ENCODE measurements around the gene TYR.
"Not testable (repeated sequence)": the region's sequence is repeated elsewhere in the genome, so short reads cannot be mapped to it uniquely, and the experiment has no call there.

TYR gene

DNA sequence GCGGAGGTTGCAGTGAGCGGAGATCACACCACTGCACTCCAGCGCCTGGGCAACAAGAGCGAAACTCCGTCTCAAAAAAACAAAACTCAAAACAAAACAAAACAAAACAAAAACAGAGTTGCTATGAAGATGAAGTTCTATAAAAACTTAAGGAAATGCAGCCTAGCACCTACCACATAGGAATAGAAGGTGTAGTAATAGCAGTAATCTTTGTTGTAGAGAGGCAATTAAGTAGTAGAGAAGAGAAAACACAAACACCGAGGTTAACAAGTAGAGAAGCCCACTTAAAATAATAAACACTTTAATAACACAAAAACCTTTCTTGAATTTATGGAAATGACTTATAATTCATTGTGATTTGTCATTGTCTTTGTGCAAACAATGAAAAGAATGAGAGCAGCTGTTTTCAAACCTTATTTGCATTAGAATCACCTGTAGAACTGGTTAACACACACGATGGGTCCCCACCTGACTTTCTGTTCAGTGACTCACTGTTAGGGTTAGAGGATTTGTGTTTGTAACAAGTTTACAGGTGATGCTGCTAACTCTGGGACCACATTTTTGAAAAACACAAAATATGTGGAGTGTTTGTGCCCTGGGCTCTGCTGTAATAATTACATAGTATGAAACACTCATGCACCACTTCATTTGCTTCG is 43.1 kb downstream of the TYR start:
- no peaks in the 10 kb centered on the region for H3K4me1 Mint-ChIP-seq
- DNase-seq (no peak), ATAC-seq (no peak)
- H3K36me3 Mint-ChIP-seq (ENCODE audit: low read depth), result no peaks in the 10 kb centered on the region
- no peak overlapping the region for H3K27ac Mint-ChIP-seq
- H3K27me3 Mint-ChIP-seq, result no peaks in the 10 kb centered on the region
- no peaks in the 10 kb centered on the region for H3K9me3 Mint-ChIP-seq
- H3K4me3 Mint-ChIP-seq, result no peak overlapping the region

DNA sequence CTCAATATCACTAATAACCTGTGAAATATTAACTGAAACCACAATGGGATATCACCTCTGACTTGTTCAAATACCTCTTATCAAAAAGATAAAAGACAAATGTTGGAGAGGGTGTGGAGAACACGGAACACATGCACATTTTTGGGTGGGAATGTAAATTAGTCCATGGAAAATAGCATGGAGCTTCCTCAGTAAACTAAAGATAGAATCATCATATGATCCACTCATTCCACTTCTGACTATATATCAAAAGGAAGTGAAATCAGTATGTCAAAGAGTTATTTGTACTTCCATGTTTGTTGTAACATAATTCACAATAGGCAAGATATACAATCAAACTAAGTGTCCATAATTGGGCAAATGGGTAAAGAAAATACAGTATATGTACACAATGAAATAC is 57.4 kb downstream of the TYR start:
- no peaks in the 10 kb centered on the region for H3K36me3 Mint-ChIP-seq (ENCODE audit: low read depth)
- no peaks in the 10 kb centered on the region for H3K27me3 Mint-ChIP-seq
- H3K9me3 Mint-ChIP-seq, result no peaks in the 10 kb centered on the region
- H3K4me3 Mint-ChIP-seq, result no peak overlapping the region
- ATAC-seq (no peak), DNase-seq (no peak)
- no peak overlapping the region for H3K27ac Mint-ChIP-seq
- no peaks in the 10 kb centered on the region for H3K4me1 Mint-ChIP-seq

DNA sequence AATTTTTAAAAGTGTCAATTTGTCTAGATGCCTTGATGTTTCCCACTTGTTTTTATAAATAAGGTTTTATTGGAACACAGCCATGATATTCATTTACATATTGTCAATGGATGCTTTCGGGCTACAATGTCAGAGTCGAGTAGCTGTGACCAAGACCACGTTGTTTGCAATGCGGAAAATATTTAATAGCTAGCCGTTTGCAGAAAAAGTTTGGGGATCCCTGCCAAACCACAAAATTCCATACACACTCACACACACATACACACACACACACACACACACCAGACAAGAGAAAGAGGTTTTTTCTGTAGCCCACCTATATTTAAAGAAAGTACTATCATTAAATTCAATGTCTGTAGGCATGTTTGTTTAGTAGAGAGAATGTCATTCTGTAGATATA is 58.3 kb downstream of the TYR start:
- H3K27ac Mint-ChIP-seq, result no peak overlapping the region
- H3K36me3 Mint-ChIP-seq (ENCODE audit: low read depth), result no peaks in the 10 kb centered on the region
- ATAC-seq, result no peak
- no peaks in the 10 kb centered on the region for H3K4me1 Mint-ChIP-seq
- no peak for DNase-seq
- H3K27me3 Mint-ChIP-seq, result no peaks in the 10 kb centered on the region
- no peaks in the 10 kb centered on the region for H3K9me3 Mint-ChIP-seq
- no peak overlapping the region for H3K4me3 Mint-ChIP-seq

DNA sequence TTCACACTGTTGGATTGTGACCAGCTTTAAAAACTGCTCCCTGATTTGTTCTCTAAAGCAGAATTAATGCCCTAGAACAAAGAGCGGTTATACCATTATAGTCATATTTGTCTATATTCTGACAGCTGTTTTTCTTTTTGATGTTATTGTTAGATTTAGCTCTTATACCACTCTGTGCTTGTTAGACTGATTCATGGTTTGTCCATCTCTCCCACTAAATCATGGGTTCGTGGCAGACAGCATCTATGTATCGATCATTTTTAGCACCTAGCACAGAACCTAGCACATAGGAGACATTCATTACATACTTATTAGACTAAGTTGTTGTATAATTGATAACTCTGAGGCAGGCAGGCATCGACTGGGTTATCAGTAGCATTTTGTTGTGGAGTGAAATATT is 69.3 kb downstream of the TYR start:
- H3K27me3 Mint-ChIP-seq; H3K36me3 Mint-ChIP-seq (ENCODE audit: low read depth); ATAC-seq; DNase-seq; H3K4me3 Mint-ChIP-seq; H3K9me3 Mint-ChIP-seq; H3K27ac Mint-ChIP-seq; H3K4me1 Mint-ChIP-seq: not testable (repeated sequence)

DNA sequence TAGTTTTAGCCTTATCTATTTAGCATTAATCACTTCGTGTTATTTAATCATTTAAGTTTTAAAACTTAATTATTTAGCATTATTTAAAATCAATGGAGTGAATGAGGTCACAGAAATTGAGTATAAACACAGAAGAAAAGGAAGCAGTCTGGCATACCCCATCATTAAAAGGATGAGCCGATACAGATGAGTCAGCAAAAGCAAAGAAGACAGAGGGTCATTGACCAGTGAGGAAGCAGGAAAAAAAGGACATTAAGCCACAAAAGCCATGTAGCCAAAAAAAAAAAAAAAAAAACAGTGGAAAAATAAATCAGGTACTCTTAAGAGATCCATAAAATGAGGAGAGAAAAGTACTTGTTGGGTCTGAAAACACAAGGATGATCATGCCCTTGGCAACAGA is 71.5 kb downstream of the TYR start:
- H3K4me3 Mint-ChIP-seq, result no peak overlapping the region
- H3K9me3 Mint-ChIP-seq, result no peaks in the 10 kb centered on the region
- ATAC-seq (no peak), DNase-seq (no peak)
- no peak overlapping the region for H3K27ac Mint-ChIP-seq
- no peaks in the 10 kb centered on the region for H3K27me3 Mint-ChIP-seq
- H3K36me3 Mint-ChIP-seq (ENCODE audit: low read depth), result no peaks in the 10 kb centered on the region
- no peaks in the 10 kb centered on the region for H3K4me1 Mint-ChIP-seq

DNA sequence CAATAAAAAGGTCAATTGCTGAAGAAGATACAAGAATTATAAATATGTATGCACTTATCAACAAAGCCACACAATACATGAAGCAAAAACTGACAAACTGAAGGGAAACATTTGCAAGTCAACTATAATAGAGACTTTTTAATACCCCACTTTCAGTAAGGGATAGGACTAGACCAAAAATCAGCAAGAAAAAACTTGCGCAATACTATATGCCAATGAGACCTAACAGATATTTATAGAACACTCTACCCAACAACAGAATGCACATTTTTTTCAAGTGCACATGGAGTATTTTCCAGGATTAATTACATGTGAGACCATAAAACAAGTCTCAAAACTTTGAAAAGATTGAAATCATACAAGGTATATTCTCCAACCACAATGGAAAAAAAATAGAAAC is 83.8 kb downstream of the TYR start:
- not testable (repeated sequence) for H3K4me1 Mint-ChIP-seq; DNase-seq; H3K27me3 Mint-ChIP-seq; H3K9me3 Mint-ChIP-seq; ATAC-seq; H3K27ac Mint-ChIP-seq; H3K4me3 Mint-ChIP-seq; H3K36me3 Mint-ChIP-seq (ENCODE audit: low read depth)

DNA sequence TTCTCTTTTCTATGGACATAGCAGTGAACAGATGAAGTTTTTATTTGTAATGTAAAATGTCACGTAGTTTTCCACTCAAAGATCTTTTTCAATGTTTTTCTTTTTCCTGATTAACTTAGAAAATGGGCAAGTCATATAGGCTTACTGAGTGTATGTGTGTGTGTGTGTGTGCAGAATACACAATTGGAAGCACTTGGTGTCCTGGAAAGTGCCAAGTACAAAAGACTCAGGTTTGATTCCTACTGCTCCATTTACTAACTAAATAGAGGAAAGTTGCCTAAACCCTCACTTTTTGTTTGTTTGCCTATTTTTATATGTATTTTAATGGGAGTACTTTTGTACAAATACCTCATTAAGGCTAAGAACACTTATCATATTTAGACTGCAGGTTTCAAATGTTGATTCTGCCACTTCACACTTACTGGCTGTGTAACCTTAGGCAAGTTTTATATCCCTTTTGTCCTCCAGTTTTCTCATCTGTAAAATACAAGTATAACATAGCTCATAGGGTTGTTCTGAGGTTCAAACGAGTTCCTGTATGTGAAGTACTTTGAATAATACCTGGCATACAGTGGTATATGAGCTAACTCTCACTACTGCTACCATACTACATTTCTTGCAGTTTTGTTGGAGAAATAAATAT is 90.1 kb downstream of the TYR start:
- Mint-ChIP-seq H3K27ac (no peak overlapping the region), H3K4me1 (no peaks in the 10 kb centered on the region), H3K4me3 (no peak overlapping the region), H3K36me3 (ENCODE audit: low read depth) (no peaks in the 10 kb centered on the region), H3K9me3 (no peaks in the 10 kb centered on the region), H3K27me3 (no peaks in the 10 kb centered on the region)
- DNase-seq (no peak), ATAC-seq (no peak)

DNA sequence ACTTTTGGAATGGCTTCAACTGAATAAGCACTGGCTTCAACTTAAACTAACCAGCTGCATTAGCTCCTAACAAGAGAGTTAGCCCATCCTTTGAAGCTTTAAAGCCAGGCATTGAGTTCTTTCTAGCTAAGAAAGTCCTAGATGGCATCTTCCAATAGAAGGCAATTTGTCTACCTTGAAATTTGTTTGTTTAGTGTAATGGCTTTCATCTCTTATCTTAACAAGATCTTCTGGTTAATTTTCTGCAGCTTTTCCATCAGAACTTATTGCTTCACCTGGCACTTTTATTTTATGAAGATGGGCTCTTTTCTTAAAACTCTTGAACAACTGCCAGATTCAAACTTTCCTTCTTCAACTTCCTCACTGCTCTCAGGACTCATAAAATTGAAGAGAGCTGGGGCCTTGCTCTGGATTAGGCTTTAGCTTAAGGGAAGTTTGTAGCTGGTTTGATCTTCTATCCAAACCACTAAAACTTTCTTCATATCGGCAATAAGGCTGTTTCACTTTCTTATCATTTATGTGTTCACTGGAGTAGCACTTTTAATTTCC is 94.9 kb downstream of the TYR start:
- not testable (repeated sequence) for DNase-seq; H3K4me3 Mint-ChIP-seq; H3K4me1 Mint-ChIP-seq; H3K27me3 Mint-ChIP-seq; H3K27ac Mint-ChIP-seq; ATAC-seq; H3K36me3 Mint-ChIP-seq (ENCODE audit: low read depth); H3K9me3 Mint-ChIP-seq

DNA sequence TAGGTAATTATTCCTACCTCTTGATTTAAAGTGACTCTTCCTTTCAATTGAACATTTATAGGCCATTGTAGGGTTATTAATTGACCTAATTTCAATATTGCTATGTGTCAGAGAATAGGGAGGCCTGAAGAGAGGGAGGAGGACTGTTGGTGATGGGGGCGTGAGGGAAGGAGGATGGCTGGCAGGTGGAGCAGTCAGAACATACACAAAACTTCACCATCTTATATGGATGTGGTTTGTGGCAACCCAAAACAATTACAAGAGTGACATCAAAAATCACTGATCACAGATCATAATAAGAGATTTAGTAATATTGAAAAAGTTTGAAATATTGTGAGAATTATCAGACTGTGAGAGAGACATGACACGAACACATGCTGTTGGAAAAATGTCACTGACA is 95.5 kb downstream of the TYR start:
- not testable (repeated sequence) for H3K27me3 Mint-ChIP-seq; DNase-seq; H3K4me1 Mint-ChIP-seq; H3K9me3 Mint-ChIP-seq; H3K4me3 Mint-ChIP-seq; H3K36me3 Mint-ChIP-seq (ENCODE audit: low read depth); ATAC-seq; H3K27ac Mint-ChIP-seq

DNA sequence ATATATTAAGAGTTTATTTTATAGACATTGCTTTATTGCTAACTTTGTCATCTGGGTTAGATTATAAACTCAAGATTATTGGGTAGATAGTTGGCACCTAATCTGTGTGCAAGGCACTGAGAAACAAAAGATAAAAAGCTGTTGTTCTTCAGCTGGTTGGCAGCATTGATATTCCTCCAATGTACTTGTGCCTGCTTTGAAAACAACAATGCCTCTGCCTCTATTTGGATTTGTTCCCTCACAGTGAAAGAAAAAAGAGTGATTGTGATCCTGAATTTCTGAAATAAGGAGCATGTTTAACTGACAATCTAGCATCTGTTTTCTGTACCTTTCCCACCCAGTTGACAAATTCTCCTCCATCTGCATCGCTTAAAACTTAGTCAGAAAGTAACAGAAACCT is 98.3 kb downstream of the TYR start:
- H3K9me3 Mint-ChIP-seq, result peaks cover 3% of the 10 kb centered on the region
- DNase-seq, result no peak
- H3K4me1 Mint-ChIP-seq, result no peaks in the 10 kb centered on the region
- H3K27ac Mint-ChIP-seq, result no peak overlapping the region
- no peaks in the 10 kb centered on the region for H3K36me3 Mint-ChIP-seq (ENCODE audit: low read depth)
- ATAC-seq, result no peak
- H3K27me3 Mint-ChIP-seq, result peaks cover 2% of the 10 kb centered on the region
- no peak overlapping the region for H3K4me3 Mint-ChIP-seq

DNA sequence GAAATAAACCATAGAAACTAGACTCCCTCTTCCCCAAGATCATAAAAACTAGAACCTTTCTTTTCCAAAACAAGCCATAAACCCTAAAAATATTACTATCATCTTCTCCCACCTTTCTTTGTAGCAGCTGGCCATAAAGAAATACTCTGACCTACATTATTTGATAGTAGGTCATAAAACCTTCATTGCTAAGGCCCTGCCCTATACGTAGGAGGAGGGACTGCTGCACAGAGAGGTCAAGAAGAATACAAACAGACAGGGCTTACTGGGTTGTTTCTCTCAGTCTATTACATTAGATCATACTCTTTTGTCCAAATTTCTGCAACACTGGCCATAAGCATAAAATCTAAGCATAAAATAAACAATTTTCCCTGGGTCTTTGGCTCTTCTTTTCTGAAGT is 101.5 kb downstream of the TYR start:
- peaks cover 3% of the 10 kb centered on the region for H3K9me3 Mint-ChIP-seq
- H3K36me3 Mint-ChIP-seq (ENCODE audit: low read depth), result no peaks in the 10 kb centered on the region
- H3K27ac Mint-ChIP-seq, result no peak overlapping the region
- DNase-seq, result no peak
- H3K27me3 Mint-ChIP-seq, result peaks cover 3% of the 10 kb centered on the region
- H3K4me3 Mint-ChIP-seq, result no peak overlapping the region
- no peak for ATAC-seq
- no peaks in the 10 kb centered on the region for H3K4me1 Mint-ChIP-seq

DNA sequence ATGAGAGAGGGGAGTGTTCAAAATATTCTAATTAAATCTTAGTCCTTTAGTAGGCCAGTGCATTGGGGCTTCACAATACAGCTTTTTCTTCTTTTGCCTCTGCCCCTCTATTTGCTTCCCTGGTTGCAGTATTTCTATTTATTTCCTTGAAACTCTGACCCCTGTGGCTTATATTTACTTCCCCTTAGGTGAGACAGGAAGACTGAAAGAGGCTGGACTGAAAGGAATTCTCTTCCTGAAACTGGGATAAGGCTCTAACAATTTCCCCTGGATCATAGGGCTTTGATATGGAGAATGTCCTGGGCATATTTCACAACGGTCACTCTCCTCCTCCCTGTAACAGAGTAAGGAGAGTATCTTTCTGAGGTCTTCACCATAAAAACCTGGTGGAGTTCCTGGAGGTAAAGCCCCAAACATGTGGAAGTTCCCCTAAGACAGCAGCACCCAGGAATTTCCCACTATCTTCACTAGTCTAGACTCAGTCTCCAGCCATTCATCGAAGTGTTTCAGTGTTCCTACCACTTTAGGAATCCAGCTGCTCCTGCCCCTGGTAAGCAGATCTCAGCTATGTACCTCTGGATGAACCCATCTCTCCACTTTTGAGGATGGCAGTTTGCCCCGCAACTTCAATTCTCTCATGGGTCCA is 103.5 kb downstream of the TYR start:
- not testable (repeated sequence) for H3K27me3 Mint-ChIP-seq; H3K36me3 Mint-ChIP-seq (ENCODE audit: low read depth); ATAC-seq; H3K27ac Mint-ChIP-seq; H3K9me3 Mint-ChIP-seq; DNase-seq; H3K4me3 Mint-ChIP-seq; H3K4me1 Mint-ChIP-seq

DNA sequence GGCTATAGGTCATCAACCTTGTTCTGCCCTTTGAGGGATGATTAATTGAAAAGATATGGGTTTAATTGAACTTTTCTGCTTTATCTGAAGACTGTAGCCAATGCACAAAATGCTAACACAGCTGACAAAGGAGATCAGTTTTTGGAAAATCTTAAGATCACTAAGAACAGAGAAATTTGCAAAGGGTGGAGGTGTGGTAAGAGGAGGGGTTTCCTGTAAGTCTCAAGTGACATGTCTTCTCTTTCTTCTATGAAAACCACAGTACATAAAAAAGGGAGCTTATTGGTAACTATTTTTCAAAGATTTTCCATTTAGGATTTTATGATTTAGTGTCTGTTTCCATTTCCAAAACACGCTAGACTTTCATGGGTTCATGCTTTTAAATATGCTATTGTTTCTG is 108.9 kb downstream of the TYR start:
- H3K4me1 Mint-ChIP-seq; H3K27ac Mint-ChIP-seq; H3K4me3 Mint-ChIP-seq; DNase-seq; ATAC-seq; H3K9me3 Mint-ChIP-seq; H3K27me3 Mint-ChIP-seq; H3K36me3 Mint-ChIP-seq (ENCODE audit: low read depth): not testable (repeated sequence)

DNA sequence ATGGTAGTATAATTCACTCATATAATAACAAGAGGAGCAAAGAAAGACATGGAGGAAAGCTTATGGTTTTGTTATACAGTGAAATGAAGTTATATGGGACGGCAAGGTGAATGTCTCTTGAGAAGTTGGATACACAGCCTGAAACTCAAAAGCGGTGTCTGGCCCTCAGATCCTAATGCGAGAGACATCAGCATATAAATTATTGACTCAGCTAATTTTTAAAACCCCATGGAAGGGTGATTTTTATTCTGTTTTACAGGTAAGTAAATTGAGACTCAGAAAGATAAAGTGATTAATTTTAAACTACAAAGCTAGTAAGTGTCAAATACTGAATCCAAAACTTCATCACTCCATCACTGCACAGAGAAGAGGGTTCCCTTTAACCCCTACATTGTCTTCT is 110.3 kb downstream of the TYR start:
- not testable (repeated sequence) for H3K4me3 Mint-ChIP-seq; ATAC-seq; H3K27ac Mint-ChIP-seq; H3K4me1 Mint-ChIP-seq; H3K36me3 Mint-ChIP-seq (ENCODE audit: low read depth); H3K9me3 Mint-ChIP-seq; H3K27me3 Mint-ChIP-seq; DNase-seq

DNA sequence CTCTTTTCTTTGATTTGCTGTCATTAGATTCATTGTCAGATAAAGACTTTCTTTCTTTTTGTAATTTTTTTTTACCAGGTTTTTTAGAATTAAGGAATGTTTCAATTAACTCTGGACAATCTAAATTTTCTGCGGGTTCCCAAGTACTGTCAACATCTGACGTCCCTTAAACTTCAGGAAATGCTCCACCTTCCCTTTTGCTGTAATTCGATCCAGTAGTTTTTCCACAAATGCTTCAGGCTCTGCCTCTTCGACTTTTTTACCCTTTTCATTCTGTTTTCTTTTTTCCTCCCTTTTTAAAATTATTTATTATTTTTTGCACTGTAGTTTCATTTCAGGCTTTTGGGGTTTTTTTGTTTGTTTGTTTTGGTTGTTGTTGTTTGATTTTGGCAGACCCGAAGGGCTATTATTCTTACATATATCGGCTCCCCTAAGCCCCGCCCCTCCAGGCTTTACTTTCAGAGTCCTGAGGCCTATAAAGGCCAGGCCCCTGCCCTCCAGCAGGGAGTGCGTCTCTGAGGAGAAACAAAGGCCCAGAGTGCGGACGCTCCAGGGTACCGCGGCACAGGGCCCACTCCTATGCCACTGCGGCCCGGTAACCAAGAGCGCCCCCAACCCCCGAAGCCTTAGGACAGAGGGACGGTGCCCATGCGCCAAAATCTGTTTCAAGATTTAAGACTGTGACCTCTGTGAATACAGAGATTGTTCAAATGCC is 116.4 kb downstream of the TYR start:
- no peak for ATAC-seq
- no peaks in the 10 kb centered on the region for H3K9me3 Mint-ChIP-seq
- no peak overlapping the region for H3K27ac Mint-ChIP-seq
- DNase-seq, result no peak
- H3K4me3 Mint-ChIP-seq, result no peak overlapping the region
- H3K36me3 Mint-ChIP-seq (ENCODE audit: low read depth), result no peaks in the 10 kb centered on the region
- no peaks in the 10 kb centered on the region for H3K27me3 Mint-ChIP-seq
- H3K4me1 Mint-ChIP-seq, result no peaks in the 10 kb centered on the region

All from activated naive CD8-positive, alpha-beta T cell treated with anti-CD3 and anti-CD28 coated beads, Interleukin-2, amount 50 U/mL, for 24 hours (primary cell).